ENCODE measurements around the gene CCDC8. TPM values are rescaled to one million over a fixed set of nuclear protein-coding genes. Genes with fewer than 3 reads are reported as not detected.

The CCDC8 gene
- total RNA-seq, 1 experiment from 2014 or later, result 27.5 TPM

GRCh38 chr19:46448601-46449000 lies 35.2 kb upstream of the CCDC8 start:
- Histone ChIP-seq H3K79me2 (ENCODE audit: insufficient read depth, low read length) (no peaks in the 10 kb centered on the region), H4K91ac (ENCODE audit: insufficient read length, low read depth, low read length) (no peak overlapping the region), H2AFZ (ENCODE audit: low read length) (no peak overlapping the region), H2BK5ac (ENCODE audit: insufficient read length, low read length) (no peak overlapping the region), H2BK12ac (ENCODE audit: insufficient read length, low read depth, low read length) (no peak overlapping the region), H3K23me2 (ENCODE audit: insufficient read length, low read depth, low read length, poor library complexity, severe bottlenecking) (no peaks in the 10 kb centered on the region), H4K5ac (ENCODE audit: insufficient read length, low read depth, low read length) (no peak overlapping the region), H2BK120ac (ENCODE audit: low read depth, low read length, poor library complexity, severe bottlenecking) (no peak overlapping the region), H3K4me1 (ENCODE audit: insufficient read depth, low read length) (no peaks in the 10 kb centered on the region), H3T11ph (ENCODE audit: low read length) (no peak overlapping the region), H2BK20ac (ENCODE audit: low read depth, low read length, poor library complexity, severe bottlenecking) (no peak overlapping the region), H3K27me3 (ENCODE audit: insufficient read depth, low read length) (no peaks in the 10 kb centered on the region), H3K23ac (ENCODE audit: insufficient read length, low read depth, low read length) (no peak overlapping the region), H4K8ac (replicated peaks; ENCODE audit: insufficient read length, low read depth, low read length) (no peak overlapping the region), H3K27ac (ENCODE audit: insufficient read length, low read depth, low read length) (no peak overlapping the region), H2BK15ac (ENCODE audit: low read depth, low read length) (no peak overlapping the region), H3K9ac (ENCODE audit: extremely low read depth, insufficient read length, low read length) (no peak overlapping the region), H3K14ac (ENCODE audit: insufficient read depth, low read length) (no peak overlapping the region), H3K4ac (ENCODE audit: low read depth, low read length) (no peak overlapping the region), H3K9me3 (ENCODE audit: control insufficient read depth, low read depth, low read length) (no peaks in the 10 kb centered on the region), H3K4me2 (ENCODE audit: insufficient read depth, insufficient read length, low read length) (no peak overlapping the region), H3K79me1 (ENCODE audit: insufficient read depth, low read depth, low read length, poor library complexity, severe bottlenecking) (no peaks in the 10 kb centered on the region), H4K20me1 (ENCODE audit: control insufficient read depth, insufficient read depth, insufficient read length) (no peaks in the 10 kb centered on the region), H3K56ac (ENCODE audit: insufficient read length, low read depth, low read length) (no peak overlapping the region), H2AK5ac (ENCODE audit: insufficient read length, low read length) (no peak overlapping the region), H3K18ac (ENCODE audit: insufficient read length, low read depth, low read length) (no peak overlapping the region)
- no peaks in the 10 kb centered on the region for H3K4me1 Mint-ChIP-seq
- WGBS (ENCODE audit: extremely low coverage, insufficient read length, low lambda C conversion rate), result 100% methylated on average over 3 of the region's 10 CpGs
- H3K4me3 Mint-ChIP-seq, result no peak overlapping the region
- peaks cover 3% of the 10 kb centered on the region; the same call in 1 of the 2 replicates for H3K27me3 Mint-ChIP-seq (ENCODE audit: low read depth)
- no peak for TF ChIP-seq CTCF (conservative IDR thresholded peaks at IDR 0.05)
- no peak overlapping the region for H3K27ac Mint-ChIP-seq
- no peak for DNase-seq
- H3K9me3 Mint-ChIP-seq, result peaks cover 5 to 7% of the 10 kb centered on the region in 2 experiments; a peak in 3 of 5 replicates
- no peaks in the 10 kb centered on the region for H3K36me3 Mint-ChIP-seq (ENCODE audit: insufficient read depth in 1 of 3, low read depth in 3 of 3)
